Psoas muscle (tissue), 8 donors: Measurements from ENCODE around the gene SPATA6. TPM values are rescaled to one million over a fixed set of nuclear protein-coding genes. Genes with fewer than 3 reads are reported as not detected.

Experiments used
- ATAC-seq, 4 donors: fragments of 200-7000 bp; cut with Tn5 transposase; one replicate each; pipeline ENCODE4 v1.9.1; 2020; ENCODE audit warnings: moderate library complexity in 3 of 4, mild to moderate bottlenecking in 2 of 4
- DNase-seq, 2 donors: peaks; one replicate each; pipeline ENCODE4 v3.0.0-alpha.2; 2020
- H3K27ac ChIP-seq: fragments of 200-600 bp; one replicate; pipeline ENCODE4 v1.8.0; 2022
- H3K27me3 ChIP-seq, 3 donors: fragments of 200-600 bp in 1 of 3; one replicate each; pipeline versions ENCODE4 v1.6.1 to v1.8.0; 2013 to 2022; ENCODE audit warnings: low read length in 2 of 3, mild to moderate bottlenecking in 2 of 3, moderate library complexity in 1 of 3; ENCODE audit not compliant: insufficient read depth in 3 of 3
- H3K36me3 ChIP-seq, 2 donors: fragments of 200-600 bp in 1 of 2; one replicate each; pipeline versions ENCODE4 v1.6.1 to v1.8.0; 2013 to 2022; ENCODE audit warnings: low read depth in 1 of 2, mild to moderate bottlenecking in 1 of 2, moderate library complexity in 1 of 2; ENCODE audit not compliant: insufficient read depth in 1 of 2
- H3K4me1 ChIP-seq: fragments of 200-600 bp; one replicate; pipeline ENCODE4 v1.8.0; 2022
- H3K4me3 ChIP-seq: fragments of 200-600 bp; one replicate; pipeline ENCODE4 v1.8.0; 2022; ENCODE audit warnings: mild to moderate bottlenecking
- H3K9me3 ChIP-seq: fragments of 200-600 bp; one replicate; pipeline ENCODE4 v1.8.0; 2022
- CTCF ChIP-seq: fragments of 200-600 bp; IDR thresholded peaks from one replicate; pipeline ENCODE4 v1.8.0; 2022; ENCODE audit warnings: antibody characterized with exemption
- WGBS, 3 donors: extraction: QIAGEN DNeasy Blood & Tissue Kit; methylation state at CpG; one replicate each; pipeline versions ENCODE4 v1.1.6 to v1.1.7; 2013; 5-methylcytosine and 5-hydroxymethylcytosine counted together
- intact Hi-C, 2 donors: fragments of 100-400 bp; cut with DNase I; formaldehyde crosslinking; loops; one replicate each; pipeline versions ENCODE4 v1.11.0 to v1.14.2; 2022
- polyA plus RNA-seq, 3 donors: library from polyadenylated mRNA; stranded (reverse); fragments of 200-250 nt; gene quantifications; one replicate each; pipeline ENCODE4 v1.2.3, GENCODE V29; 2013
- total RNA-seq, 4 donors: library from RNA; stranded (reverse); fragmentation: NEBNext Ultra II Directional in 2 of 4; extraction: Animal tissue kit (Norgen Biotek cat#: 25700) in 2 of 4; gene quantifications; one replicate each; pipeline versions ENCODE4 v1.2.1 to v1.2.4, GENCODE V29; 2021 to 2023
- donor health status: healthy with polysubstance abuse.
- donor health status: DM: no; HTN: no; CAD: no; lungs with moderate emphysema.
- donor health status: Bipolar disorder and iron deficiency.
- donor health status: healthy.
- donor health status: DM: yes; HTN: yes; CAD: no.
- donor health status: DM: no; HTN: no; CAD: no.
- donor health status: DM: no; HTN: no; CAD: no.
- donor health status: DM: yes; HTN: yes; CAD: no.

The SPATA6 gene
- total and polyA plus RNA-seq, 7 donors = 0.63 to 5.3 (median 3.0) TPM

GRCh38 chr1:48469616-48470480 is 2.2 kb downstream of the SPATA6 start:
- Histone ChIP-seq H3K4me3 (peak overlapping the region; percentile 84), H3K4me1 (peaks cover 13% of the 10 kb centered on the region), H3K9me3 (no peaks in the 10 kb centered on the region), H3K27me3 (no peaks in the 10 kb centered on the region), H3K27ac (peak overlapping the region; percentile 79), H3K36me3 (no peaks in the 10 kb centered on the region)
- no peak for TF ChIP-seq CTCF
- ATAC-seq (peak in 3 of 4 donors; percentile 25 to 49 (median 27)), DNase-seq (peak; percentile 50 to 72)
- intact Hi-C loops = no loop called here
- WGBS, 3 donors = 5 to 10% (median 7%) methylated on average over 12 of the region's 12 CpGs

- no peak for DNase-seq
- H3K4me1 ChIP-seq = peaks cover 13% of the 10 kb centered on the region
- 94 to 97% (median 94%) methylated on average over 1 of the region's 1 CpG for WGBS, 3 donors
- TF ChIP-seq CTCF = no peak
- no peak overlapping the region for H3K4me3 ChIP-seq
- H3K9me3 ChIP-seq = no peaks in the 10 kb centered on the region
- H3K27me3 ChIP-seq = no peaks in the 10 kb centered on the region
- no peaks in the 10 kb centered on the region for H3K36me3 ChIP-seq
- intact Hi-C loops = no loop called here
- no peak for ATAC-seq
- H3K27ac ChIP-seq = no peak overlapping the region
Measured at GRCh38 chr1:48466594-48466993, 5.4 kb downstream of the SPATA6 start.

GRCh38 chr1:48462716-48463302 is 9.2 kb downstream of the SPATA6 start:
- Histone ChIP-seq H3K27me3 (no peaks in the 10 kb centered on the region), H3K27ac (no peak overlapping the region), H3K9me3 (no peaks in the 10 kb centered on the region), H3K4me1 (no peaks in the 10 kb centered on the region), H3K36me3 (no peaks in the 10 kb centered on the region), H3K4me3 (no peak overlapping the region)
- ATAC-seq = no peak
- no peak for DNase-seq
- 74 to 93% (median 78%) methylated on average over 3 of the region's 3 CpGs for WGBS, 3 donors
- intact Hi-C loops = no loop called here
- TF ChIP-seq CTCF = no peak

GRCh38 chr1:48450505-48450904 is 21.5 kb downstream of the SPATA6 start:
- intact Hi-C loops = no loop called here
- Histone ChIP-seq H3K27ac (no peak overlapping the region), H3K27me3 (no peaks in the 10 kb centered on the region), H3K9me3 (no peaks in the 10 kb centered on the region), H3K4me1 (no peaks in the 10 kb centered on the region), H3K36me3 (no peaks in the 10 kb centered on the region), H3K4me3 (no peak overlapping the region)
- DNase-seq (no peak), ATAC-seq (no peak)
- WGBS, 3 donors = 96 to 97% (median 96%) methylated on average over 1 of the region's 1 CpG
- TF ChIP-seq CTCF = peak; percentile 4
